K562 (cell line): ENCODE data around the gene CYRIA. TPM values are rescaled to one million over a fixed set of nuclear protein-coding genes. Genes with fewer than 3 reads are reported as not detected.

Source experiments
- BMI1 ChIP-seq: fragments of 150-350 bp; IDR thresholded peaks from 2 replicates; pipeline ENCODE4 v1.6.1; 2014; ENCODE audit warnings: low read length
- E2F3 ChIP-seq: fragments of 250-450 bp; sonication (Bioruptor Pico); IDR thresholded peaks from 2 replicates; pipeline ENCODE4 v1.4.0; 2020; ENCODE audit warnings: mild to moderate bottlenecking
- ETV5 ChIP-seq: sonication (generic); formaldehyde crosslinking; IDR thresholded peaks from 2 replicates; pipeline ENCODE4 v1.4.0; 2020; ENCODE audit warnings: low read depth, mild to moderate bottlenecking, missing genetic modification reagents
- JUN ChIP-seq, 2 experiments: sonication (generic) in 1 of 2; formaldehyde crosslinking in 1 of 2; IDR thresholded peaks; 2 replicates each; pipeline versions ENCODE4 v1.6.1 to v1.8.0; 2012 to 2022; ENCODE audit warnings: borderline replicate concordance in 2 of 2, mild to moderate bottlenecking in 2 of 2, improper control_type of control experiment in 1 of 2, low read depth in 1 of 2, low read length in 1 of 2, missing genetic modification reagents in 1 of 2
- KLF6 ChIP-seq: fragments of 250-450 bp; sonication (Bioruptor Pico); IDR thresholded peaks from 2 replicates; pipeline ENCODE4 v1.4.0; 2020; ENCODE audit warnings: mild to moderate bottlenecking, moderate library complexity, borderline replicate concordance
- MAFG ChIP-seq: fragments of 450-650 bp; conservative IDR thresholded peaks from 2 replicates; pipeline ENCODE4 v1.6.1; 2016; ENCODE audit warnings: missing genetic modification characterization, missing compliant biosample characterization
- MCM5 ChIP-seq: fragments of 450-650 bp; IDR thresholded peaks from 2 replicates; pipeline ENCODE4 v1.6.1; 2016; ENCODE audit warnings: low read depth
- SIN3A ChIP-seq, 2 experiments: fragments of 150-350 bp in 1 of 2; IDR thresholded peaks; 2 replicates each; pipeline ENCODE4 v1.6.1; 2011 to 2016; ENCODE audit warnings: borderline replicate concordance in 2 of 2, low read depth in 2 of 2, low read length in 2 of 2, mild to moderate bottlenecking in 2 of 2, moderate library complexity in 2 of 2; ENCODE audit not compliant: control insufficient read depth in 1 of 2
- SOX6 ChIP-seq: fragments of 450-650 bp; IDR thresholded peaks from 2 replicates; pipeline ENCODE4 v1.6.1; 2014; ENCODE audit warnings: mild to moderate bottlenecking
- STAT5A ChIP-seq: IDR thresholded peaks from 2 replicates; pipeline ENCODE4 v1.6.1; 2012; ENCODE audit warnings: low read length, inconsistent platforms, borderline replicate concordance
- TAF7 ChIP-seq: fragments of 450-650 bp; IDR thresholded peaks from 2 replicates; pipeline ENCODE4 v1.6.1; 2016; ENCODE audit warnings: missing genetic modification characterization, missing compliant biosample characterization
- TCF3 ChIP-seq: sonication (generic); formaldehyde crosslinking; IDR thresholded peaks from 2 replicates; pipeline ENCODE4 v1.4.0; 2020; ENCODE audit warnings: mild to moderate bottlenecking, missing genetic modification reagents
- TCF7 ChIP-seq: sonication (generic); IDR thresholded peaks from 2 replicates; pipeline ENCODE4 v1.6.1; 2016; ENCODE audit warnings: antibody characterized with exemption, borderline replicate concordance
- XRCC4 ChIP-seq: IDR thresholded peaks from one replicate; pipeline ENCODE4 v1.6.1; 2011; ENCODE audit not compliant: insufficient read depth, insufficient read length; ENCODE audit errors: extremely low read depth
- ZBTB7A ChIP-seq: IDR thresholded peaks from 2 replicates; pipeline ENCODE4 v1.6.1; 2011; ENCODE audit warnings: low read depth, mild to moderate bottlenecking, low read length, moderate library complexity, borderline replicate concordance; ENCODE audit not compliant: control insufficient read depth
- ZNF24 ChIP-seq: fragments of 450-650 bp; IDR thresholded peaks from 2 replicates; pipeline ENCODE4 v1.6.1; 2016
- ZNF274 ChIP-seq: IDR thresholded peaks from 2 replicates; pipeline ENCODE4 v1.6.1; 2011; ENCODE audit warnings: low read depth, mild to moderate bottlenecking, low read length, moderate library complexity, borderline replicate concordance
- ZNF324 ChIP-seq: fragments of 250-450 bp; sonication (Bioruptor Pico); IDR thresholded peaks from 2 replicates; pipeline ENCODE4 v1.4.0; 2020; ENCODE audit warnings: mild to moderate bottlenecking
- ZNF79 ChIP-seq: fragments of 250-450 bp; sonication (Bioruptor Pico); IDR thresholded peaks from 2 replicates; pipeline ENCODE4 v1.4.0; 2020; ENCODE audit warnings: low read depth, mild to moderate bottlenecking, moderate library complexity
- polyA plus RNA-seq, 8 experiments: library from polyadenylated mRNA; depleted of rRNA in 4 of 8; stranded (reverse) in 5 of 8; unstranded in 3 of 8; fragments of >200 nt; fragmentation: Nextera tagmentation in 2 of 8; fragmentation: Illumina TruSeq in 1 of 8; extraction: Ambion mirVana in 2 of 8; extraction: Trizol in 1 of 8; gene quantifications; 2 replicates each; pipeline versions ENCODE4 v1.2.1 to v1.2.3, GENCODE V29; 2011 to 2014; ENCODE audit warnings: inconsistent platforms in 1 of 8, missing spikeins in 1 of 8
- total RNA-seq, 7 experiments: library from RNA; depleted of rRNA in 6 of 7; stranded (reverse); fragments of >200 nt in 6 of 7; fragmentation: Illumina TruSeq in 2 of 7; extraction: Trizol in 2 of 7; gene quantifications; 2 replicates each; pipeline versions ENCODE4 v1.2.1 to v1.2.3, GENCODE V29; 2011 to 2021; ENCODE audit warnings: low replicate concordance in 1 of 7
- TF ChIP-seq, protein P1 (sequence below): sonication (generic); formaldehyde crosslinking; IDR thresholded peaks from 2 replicates; pipeline ENCODE4 v1.8.1; 2023; ENCODE audit warnings: mild to moderate bottlenecking, missing genetic modification reagents
- TF ChIP-seq, protein P2 (sequence below): fragments of 450-650 bp; IDR thresholded peaks from 2 replicates; pipeline ENCODE4 v1.6.1; 2016; ENCODE audit warnings: mild to moderate bottlenecking
- TF ChIP-seq, protein P3 (sequence below): fragments of 250-450 bp; sonication (Bioruptor Pico); IDR thresholded peaks from 2 replicates; pipeline ENCODE4 v1.8.0; 2022; ENCODE audit warnings: moderate library complexity, mild to moderate bottlenecking, inconsistent platforms
- TF ChIP-seq, protein P4 (sequence below), 2 experiments: fragments of 250-450 bp in 1 of 2; fragments of 450-650 bp in 1 of 2; sonication (Bioruptor Pico) in 1 of 2; IDR thresholded peaks; 2 replicates each; pipeline versions ENCODE4 v1.6.1 to v1.8.0; 2016 to 2021; ENCODE audit warnings: mild to moderate bottlenecking in 2 of 2, moderate library complexity in 2 of 2, missing compliant biosample characterization in 1 of 2, missing genetic modification characterization in 1 of 2

Gene CYRIA
- total and polyA plus RNA-seq, 9 of the 15 experiments (the other 6 are each of a cell fraction or from before 2014, with no cell fraction given): 0.84 to 5.6 (median 3.0) TPM

DNA sequence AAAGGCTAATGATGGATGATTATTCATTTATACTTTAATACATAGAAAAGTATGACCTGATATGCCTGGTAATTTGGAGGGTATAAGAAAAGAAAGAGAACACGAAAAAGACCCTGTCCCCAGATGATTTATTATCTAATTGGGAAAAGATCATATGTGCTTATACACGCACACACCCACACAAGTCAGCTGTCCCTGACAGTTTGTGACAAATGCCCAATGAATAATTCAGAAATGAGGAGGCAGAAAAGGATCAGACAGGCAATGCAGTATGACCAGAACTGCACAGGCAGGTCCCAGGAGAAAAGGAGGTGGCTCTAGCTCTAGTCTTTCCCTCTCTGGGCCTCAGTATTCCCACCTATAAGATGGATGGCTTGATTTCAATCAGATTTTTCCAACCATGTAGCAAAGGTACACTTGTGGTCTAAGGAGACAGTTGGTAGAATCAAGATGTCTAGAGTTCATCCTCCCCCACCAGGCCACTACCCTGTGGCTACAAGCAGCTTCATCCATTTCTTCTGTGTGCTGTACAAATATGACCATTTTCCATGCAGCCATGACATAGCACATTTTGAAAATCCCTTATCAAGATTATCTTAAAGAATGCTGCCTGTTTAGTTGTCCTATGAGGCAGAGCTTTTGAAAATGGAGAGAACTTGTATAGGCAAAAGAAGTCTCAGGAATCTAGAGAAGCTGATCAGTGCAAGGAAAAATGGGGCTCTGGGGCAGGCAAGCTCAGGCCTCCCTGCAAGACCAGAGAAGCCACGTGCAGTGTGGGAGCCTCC lies 19.7 kb downstream of the CYRIA start (continued):
- TF ChIP-seq ZNF274 (no peak), TAF7 (tag) (0 out of 2 replicates have a peak, but pooled peaks have one; percentile 10), MAFG (tag) (peak; percentile 98), MCM5 (no peak), ETV5 (CRISPR knock-in tag) (no peak), SOX6 (0 out of 2 replicates have a peak, but pooled peaks have one; percentile 44), KLF6 (CRISPR knock-in tag) (peak; percentile 74; the same call in 1 of the 2 replicates), ZBTB7A (no peak), SIN3A (IDR thresholded peaks at IDR 0.05; ENCODE audit: borderline replicate concordance in 2 of 2, control insufficient read depth in 1 of 2, low read depth in 2 of 2, low read length in 2 of 2) (no peak), STAT5A (no peak), TCF3 (CRISPR knock-in tag) (no peak), ZNF79 (CRISPR knock-in tag) (no peak), XRCC4 (no peak), BMI1 (no peak), ZNF24 (peak; percentile 72; the same call in 1 of the 2 replicates), TCF7 (no peak), JUN (IDR thresholded peaks at IDR 0.05; ENCODE audit: borderline replicate concordance, low read depth, low read length) (no peak), JUN (CRISPR knock-in tag; IDR thresholded peaks at IDR 0.05; ENCODE audit: borderline replicate concordance) (no peak), ZNF324 (CRISPR knock-in tag) (no peak), E2F3 (CRISPR knock-in tag) (0 out of 2 replicates have a peak, but pooled peaks have one; percentile 24)
- TF ChIP-seq, protein P1, sequence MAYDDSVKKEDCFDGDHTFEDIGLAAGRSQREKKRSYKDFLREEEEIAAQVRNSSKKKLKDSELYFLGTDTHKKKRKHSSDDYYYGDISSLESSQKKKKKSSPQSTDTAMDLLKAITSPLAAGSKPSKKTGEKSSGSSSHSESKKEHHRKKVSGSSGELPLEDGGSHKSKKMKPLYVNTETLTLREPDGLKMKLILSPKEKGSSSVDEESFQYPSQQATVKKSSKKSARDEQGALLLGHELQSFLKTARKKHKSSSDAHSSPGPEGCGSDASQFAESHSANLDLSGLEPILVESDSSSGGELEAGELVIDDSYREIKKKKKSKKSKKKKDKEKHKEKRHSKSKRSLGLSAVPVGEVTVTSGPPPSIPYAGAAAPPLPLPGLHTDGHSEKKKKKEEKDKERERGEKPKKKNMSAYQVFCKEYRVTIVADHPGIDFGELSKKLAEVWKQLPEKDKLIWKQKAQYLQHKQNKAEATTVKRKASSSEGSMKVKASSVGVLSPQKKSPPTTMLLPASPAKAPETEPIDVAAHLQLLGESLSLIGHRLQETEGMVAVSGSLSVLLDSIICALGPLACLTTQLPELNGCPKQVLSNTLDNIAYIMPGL (CRISPR knock-in tag): no peak
- TF ChIP-seq, protein P2, sequence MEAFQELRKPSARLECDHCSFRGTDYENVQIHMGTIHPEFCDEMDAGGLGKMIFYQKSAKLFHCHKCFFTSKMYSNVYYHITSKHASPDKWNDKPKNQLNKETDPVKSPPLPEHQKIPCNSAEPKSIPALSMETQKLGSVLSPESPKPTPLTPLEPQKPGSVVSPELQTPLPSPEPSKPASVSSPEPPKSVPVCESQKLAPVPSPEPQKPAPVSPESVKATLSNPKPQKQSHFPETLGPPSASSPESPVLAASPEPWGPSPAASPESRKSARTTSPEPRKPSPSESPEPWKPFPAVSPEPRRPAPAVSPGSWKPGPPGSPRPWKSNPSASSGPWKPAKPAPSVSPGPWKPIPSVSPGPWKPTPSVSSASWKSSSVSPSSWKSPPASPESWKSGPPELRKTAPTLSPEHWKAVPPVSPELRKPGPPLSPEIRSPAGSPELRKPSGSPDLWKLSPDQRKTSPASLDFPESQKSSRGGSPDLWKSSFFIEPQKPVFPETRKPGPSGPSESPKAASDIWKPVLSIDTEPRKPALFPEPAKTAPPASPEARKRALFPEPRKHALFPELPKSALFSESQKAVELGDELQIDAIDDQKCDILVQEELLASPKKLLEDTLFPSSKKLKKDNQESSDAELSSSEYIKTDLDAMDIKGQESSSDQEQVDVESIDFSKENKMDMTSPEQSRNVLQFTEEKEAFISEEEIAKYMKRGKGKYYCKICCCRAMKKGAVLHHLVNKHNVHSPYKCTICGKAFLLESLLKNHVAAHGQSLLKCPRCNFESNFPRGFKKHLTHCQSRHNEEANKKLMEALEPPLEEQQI: no peak
- TF ChIP-seq, protein P3, sequence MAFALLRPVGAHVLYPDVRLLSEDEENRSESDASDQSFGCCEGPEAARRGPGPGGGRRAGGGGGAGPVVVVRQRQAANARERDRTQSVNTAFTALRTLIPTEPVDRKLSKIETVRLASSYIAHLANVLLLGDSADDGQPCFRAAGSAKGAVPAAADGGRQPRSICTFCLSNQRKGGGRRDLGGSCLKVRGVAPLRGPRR (CRISPR knock-in tag): no peak
- TF ChIP-seq, protein P4, sequence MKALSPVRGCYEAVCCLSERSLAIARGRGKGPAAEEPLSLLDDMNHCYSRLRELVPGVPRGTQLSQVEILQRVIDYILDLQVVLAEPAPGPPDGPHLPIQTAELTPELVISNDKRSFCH (CRISPR knock-in tag; IDR thresholded peaks at IDR 0.05): no peak
- TF ChIP-seq, protein P4 (tag; IDR thresholded peaks at IDR 0.05): no peak
